Keratinocyte (primary cell): ENCODE results near the gene TMEM26. TPM values are rescaled to one million over a fixed set of nuclear protein-coding genes. Genes with fewer than 3 reads are reported as not detected.

ENCODE experiments used
- DNase-seq: peaks from one replicate; pipeline ENCODE4 v3.0.0-alpha.2; 2011; ENCODE audit warnings: low read depth, missing footprints, low spot score
- FAIRE-seq: peaks from 2 replicates; lab custom pipeline; 2011; peaks lifted over from hg19 to GRCh38; lab: Jason Lieb, UNC
- H2AFZ ChIP-seq: 2 replicates; pipeline ENCODE4 v1.6.0; 2012; ENCODE audit warnings: low read length, control low read depth, inconsistent platforms; ENCODE audit not compliant: control insufficient read depth
- H3K27ac ChIP-seq: 2 replicates; pipeline ENCODE4 v1.5.1; 2011; ENCODE audit warnings: low read length; ENCODE audit not compliant: control insufficient read depth, insufficient read depth
- H3K27me3 ChIP-seq: 3 replicates; pipeline ENCODE4 v1.6.0; 2011; ENCODE audit warnings: low read length; ENCODE audit not compliant: control insufficient read depth, insufficient read depth; ENCODE audit errors: extremely low read depth
- H3K36me3 ChIP-seq, 2 experiments: 2 replicates in 1 of 2; 3 replicates in 1 of 2; pipeline ENCODE4 v1.5.1; 2011; ENCODE audit warnings: low read length in 2 of 2, mild to moderate bottlenecking in 1 of 2; ENCODE audit not compliant: control insufficient read depth in 2 of 2, insufficient read depth in 2 of 2; ENCODE audit errors: extremely low read depth in 1 of 2
- H3K4me1 ChIP-seq: 3 replicates; pipeline ENCODE4 v1.5.1; 2011; ENCODE audit warnings: low read length; ENCODE audit not compliant: control insufficient read depth, insufficient read depth; ENCODE audit errors: extremely low read depth
- H3K4me2 ChIP-seq: 3 replicates; pipeline ENCODE4 v1.6.0; 2011; ENCODE audit warnings: low read depth, low read length; ENCODE audit not compliant: control insufficient read depth, insufficient read depth; ENCODE audit errors: extremely low read depth
- H3K4me3 ChIP-seq, 3 experiments: fragments of 200-600 bp in 1 of 3; sonication (generic) in 1 of 3; 2 replicates in 2 of 3; 3 replicates in 1 of 3; pipeline ENCODE4 v1.5.1; 2011 to 2016; ENCODE audit warnings: low read length in 3 of 3, mild to moderate bottlenecking in 3 of 3, control low read depth in 2 of 3, inconsistent platforms in 1 of 3, low read depth in 1 of 3, mixed read lengths in 1 of 3, mixed run types in 1 of 3, moderate library complexity in 1 of 3; ENCODE audit not compliant: control insufficient read depth in 2 of 3, insufficient read depth in 2 of 3; ENCODE audit errors: extremely low read depth in 1 of 3
- H3K79me2 ChIP-seq: 2 replicates; pipeline ENCODE4 v1.6.0; 2012; ENCODE audit warnings: low read length; ENCODE audit not compliant: control insufficient read depth, insufficient read depth
- H3K9ac ChIP-seq: 3 replicates; pipeline ENCODE4 v1.6.0; 2011; ENCODE audit warnings: low read length; ENCODE audit not compliant: control insufficient read depth, insufficient read depth; ENCODE audit errors: extremely low read depth
- H3K9me1 ChIP-seq: 3 replicates; pipeline ENCODE4 v1.6.0; 2011; ENCODE audit warnings: low read length; ENCODE audit not compliant: control insufficient read depth, insufficient read depth; ENCODE audit errors: extremely low read depth
- H3K9me3 ChIP-seq: 2 replicates; pipeline ENCODE4 v1.5.1; 2012; ENCODE audit warnings: low read depth, low read length; ENCODE audit not compliant: control insufficient read depth
- H4K20me1 ChIP-seq: 3 replicates; pipeline ENCODE4 v1.6.0; 2011; ENCODE audit warnings: low read length; ENCODE audit not compliant: control insufficient read depth, insufficient read depth; ENCODE audit errors: extremely low read depth
- CTCF ChIP-seq, 3 experiments: IDR thresholded peaks in 1 of 3; conservative IDR thresholded peaks in 1 of 3; optimal IDR thresholded peaks in 1 of 3; 2 replicates in 2 of 3; 3 replicates in 1 of 3; pipeline versions ENCODE3 to v1.5.1; 2011; ENCODE audit warnings: low read length in 3 of 3, mild to moderate bottlenecking in 3 of 3, moderate library complexity in 2 of 3, control low read depth in 1 of 3, inconsistent platforms in 1 of 3; ENCODE audit not compliant: insufficient read depth in 2 of 3; ENCODE audit errors: extremely low read depth in 1 of 3
- EZH2 ChIP-seq: IDR thresholded peaks from one replicate; pipeline ENCODE4 v1.6.1; 2012; ENCODE audit warnings: inconsistent platforms, mild to moderate bottlenecking, low read length, moderate library complexity
- dilution Hi-C: fragments of 300-500 bp; cut with MboI; formaldehyde crosslinking; loops from one replicate; pipeline ENCODE4 v1.7.0; 2020; ENCODE audit warnings: low sequenced_read_pairs; ENCODE audit not compliant: extremely low pct_ligation_motif_present
- polyA plus RNA-seq, 5 experiments: library from polyadenylated mRNA; depleted of rRNA in 3 of 5; stranded (reverse) in 3 of 5; stranded (forward) in 1 of 5; unstranded in 1 of 5; fragments of >200 nt; gene quantifications; 1 replicate in 1 of 5; 2 replicates in 3 of 5; 3 replicates in 1 of 5; pipeline versions ENCODE4 v1.2.1 to v1.2.3, GENCODE V29; 2011 to 2012; ENCODE audit warnings: missing spikeins in 2 of 5, low read depth in 1 of 5, low replicate concordance in 1 of 5

Gene TMEM26
- polyA plus RNA-seq, 1 donor (not counting 4 experiments of a cell fraction or from before 2014, with no cell fraction given) = not detected

- Histone ChIP-seq H3K4me3 (no peak overlapping the region), H3K9ac (no peak overlapping the region), H2AFZ (no peak overlapping the region), H3K4me1 (no peaks in the 10 kb centered on the region), H4K20me1 (no peaks in the 10 kb centered on the region), H3K27me3 (no peaks in the 10 kb centered on the region), H3K9me1 (no peaks in the 10 kb centered on the region), H3K79me2 (no peaks in the 10 kb centered on the region), H3K27ac (no peak overlapping the region), H3K9me3 (no peaks in the 10 kb centered on the region), H3K4me2 (no peak overlapping the region), H3K36me3 (no peaks in the 10 kb centered on the region)
- TF ChIP-seq EZH2 (no peak), CTCF (optimal IDR thresholded peaks at IDR 0.05 in 1 of 3, IDR thresholded peaks at IDR 0.05 in 1 of 3, conservative IDR thresholded peaks at IDR 0.05 in 1 of 3; ENCODE audit: extremely low read depth in 1 of 3, insufficient read depth in 2 of 3, low read length in 3 of 3) (no peak)
- dilution Hi-C loops = no loop called here
- FAIRE-seq (no peak), DNase-seq (no peak)
Measured at GRCh38 chr10:61376908-61377368, 76.2 kb downstream of the TMEM26 start.

GRCh38 chr10:61376377-61376776 is 76.8 kb downstream of the TMEM26 start:
- no peak overlapping the region for H2AFZ ChIP-seq
- FAIRE-seq = no peak
- no peaks in the 10 kb centered on the region for H4K20me1 ChIP-seq
- H3K36me3 ChIP-seq = no peaks in the 10 kb centered on the region
- no peak overlapping the region for H3K4me2 ChIP-seq
- dilution Hi-C loops = no loop called here
- no peak overlapping the region for H3K9ac ChIP-seq
- no peak for DNase-seq
- TF ChIP-seq EZH2 (no peak), CTCF (optimal IDR thresholded peaks at IDR 0.05 in 1 of 3, IDR thresholded peaks at IDR 0.05 in 1 of 3, conservative IDR thresholded peaks at IDR 0.05 in 1 of 3; ENCODE audit: extremely low read depth in 1 of 3, insufficient read depth in 2 of 3, low read length in 3 of 3) (no peak)
- no peaks in the 10 kb centered on the region for H3K4me1 ChIP-seq
- no peak overlapping the region for H3K27ac ChIP-seq
- no peak overlapping the region for H3K4me3 ChIP-seq
- H3K79me2 ChIP-seq = no peaks in the 10 kb centered on the region
- H3K9me3 ChIP-seq = no peaks in the 10 kb centered on the region
- no peaks in the 10 kb centered on the region for H3K9me1 ChIP-seq
- H3K27me3 ChIP-seq = no peaks in the 10 kb centered on the region
